GM15510 (cell line): ENCODE data around the gene SERTAD2.

ENCODE experiments used
- POLR2A ChIP-seq: IDR thresholded peaks from 3 replicates; pipeline ENCODE4 v1.6.1; 2011; ENCODE audit warnings: borderline replicate concordance; ENCODE audit not compliant: insufficient read length; ENCODE audit errors: extremely low read depth

SERTAD2 gene

DNA sequence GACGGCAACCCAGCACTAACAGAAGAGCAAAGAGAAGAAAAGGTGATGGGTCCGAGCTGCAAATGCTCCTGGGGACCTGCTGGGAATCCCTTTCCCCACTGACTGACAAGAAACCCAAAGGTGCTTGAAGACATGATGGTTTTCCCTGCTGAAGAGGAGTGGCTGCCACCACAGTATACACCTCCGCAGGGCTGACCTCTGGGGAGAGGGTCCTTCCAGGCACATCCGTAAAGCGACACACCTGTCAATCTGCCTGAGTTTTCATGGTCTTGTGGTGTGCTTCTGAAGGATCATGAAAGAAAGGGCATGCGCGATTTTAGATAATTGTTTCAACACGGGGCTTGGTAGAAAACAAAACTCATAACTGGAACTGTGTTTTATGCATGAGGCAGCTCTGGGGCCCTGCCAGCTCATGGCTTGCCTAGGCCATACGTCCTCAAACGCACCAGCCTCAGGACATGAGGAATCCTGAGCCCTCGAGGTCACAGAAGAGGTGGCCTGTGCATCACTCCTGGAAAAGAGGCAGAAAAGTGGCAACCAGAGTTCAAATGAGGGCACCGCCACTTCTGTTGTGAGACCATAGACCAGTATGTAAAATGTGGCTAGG is 51.8 kb downstream of the SERTAD2 start:
- no peak for TF ChIP-seq POLR2A

DNA sequence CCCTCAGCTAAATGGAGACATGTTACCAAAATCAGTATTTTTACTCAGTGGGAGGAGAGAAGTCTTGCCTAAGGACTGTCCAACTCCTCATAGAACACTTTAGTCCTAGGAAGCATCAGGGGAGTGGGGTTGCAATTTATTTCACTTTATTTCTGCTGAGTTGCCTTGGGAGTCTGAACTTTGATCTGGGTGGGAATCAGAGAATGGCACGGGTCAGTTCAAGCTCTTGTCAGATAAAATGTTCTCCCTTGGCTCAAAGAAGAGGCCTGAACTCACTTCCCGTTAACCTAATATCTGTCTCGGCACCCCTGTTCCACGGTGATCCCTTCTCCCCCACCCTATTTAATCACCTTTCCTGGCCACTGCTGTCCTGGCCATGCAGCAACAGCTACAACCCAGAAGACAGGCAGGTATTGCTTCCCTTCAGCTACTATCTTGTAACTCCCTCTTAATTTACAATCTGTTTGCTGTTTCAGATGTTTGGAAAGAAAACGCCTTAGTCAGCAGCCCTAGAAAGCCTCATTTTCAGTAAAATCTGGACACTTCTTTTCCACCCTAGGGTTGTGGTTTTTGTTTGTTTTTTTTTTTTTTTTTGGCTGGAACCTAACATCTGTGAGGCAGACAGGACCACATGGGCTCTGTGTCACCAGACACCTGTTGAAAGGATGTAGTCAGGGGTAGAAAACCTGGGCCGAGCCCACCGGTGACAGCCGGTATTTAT is 52.5 kb downstream of the SERTAD2 start:
- TF ChIP-seq POLR2A = no peak

DNA sequence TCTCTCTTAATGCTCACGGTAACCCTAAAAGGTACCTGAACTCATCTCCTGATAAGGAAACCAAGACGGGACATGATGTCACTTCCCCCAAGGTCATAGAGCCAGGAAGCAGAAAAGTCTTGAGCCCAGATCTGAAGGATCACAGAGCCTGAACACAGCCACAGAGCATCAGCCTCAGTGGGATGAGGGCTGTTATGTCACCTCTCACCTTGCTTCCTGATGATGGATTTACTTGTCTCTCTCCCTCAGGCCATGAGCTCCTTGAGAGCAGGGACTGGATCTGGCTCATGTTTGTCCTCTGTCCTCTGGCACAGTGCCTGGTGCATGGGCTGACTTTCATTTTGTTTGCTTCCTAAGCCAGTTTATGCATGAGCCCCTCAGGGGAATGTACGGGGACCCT is 54.2 kb downstream of the SERTAD2 start:
- no peak for TF ChIP-seq POLR2A

DNA sequence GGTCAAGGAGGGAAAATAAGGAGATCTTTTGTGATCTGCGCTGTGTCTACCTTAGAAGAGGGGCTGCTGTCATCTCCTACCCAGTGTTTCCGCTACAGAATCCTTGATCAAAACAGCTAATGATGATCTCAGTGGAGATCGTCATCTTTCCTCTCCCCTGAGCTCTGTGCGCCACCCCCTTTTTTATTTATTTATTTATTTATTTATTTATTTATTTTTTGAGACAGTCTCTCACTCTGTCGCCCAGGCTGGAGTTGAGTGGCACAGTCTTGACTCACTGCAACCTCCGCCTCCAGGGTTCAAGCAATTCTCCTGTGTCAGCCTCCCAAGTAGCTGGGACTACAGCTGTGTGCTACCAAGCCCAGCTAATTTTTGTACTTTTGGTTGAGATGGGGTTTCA is 55.5 kb downstream of the SERTAD2 start:
- TF ChIP-seq POLR2A = no peak

DNA sequence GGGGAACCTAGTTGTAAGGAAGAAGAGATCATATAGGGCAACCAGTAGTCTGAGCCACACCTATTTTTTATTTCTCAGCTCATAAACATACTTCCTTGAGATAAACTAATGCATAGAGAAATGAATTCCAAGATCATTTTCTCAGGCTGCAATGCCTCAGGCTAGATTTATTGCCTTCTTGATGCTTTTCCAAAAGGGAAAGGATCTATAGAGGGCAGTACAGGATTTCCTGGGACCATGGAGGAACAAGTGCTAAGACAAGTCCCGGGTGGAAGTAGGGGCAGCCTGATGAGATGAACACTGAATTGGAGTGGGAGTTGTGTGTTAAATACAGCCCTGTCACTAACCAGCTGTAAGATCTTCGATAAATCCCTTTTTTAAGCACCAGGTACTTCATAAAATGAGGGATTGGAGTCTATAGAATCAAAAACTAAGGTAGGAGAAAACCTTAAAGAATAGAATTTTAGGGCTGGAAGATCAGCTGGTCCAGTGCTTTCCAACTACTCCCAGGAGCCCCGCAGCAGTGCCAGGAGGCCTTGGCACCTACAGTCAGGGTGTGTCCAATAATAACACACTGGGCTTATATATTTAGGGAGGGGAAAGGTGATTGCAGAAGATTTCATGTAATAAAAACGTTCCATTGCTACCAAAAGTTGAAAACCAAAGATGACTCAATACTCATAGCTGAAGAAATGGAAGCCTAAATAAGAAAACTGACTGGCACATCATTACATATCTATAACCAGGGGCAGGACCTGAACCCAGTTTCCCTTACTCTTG is 58.1 kb downstream of the SERTAD2 start:
- TF ChIP-seq POLR2A = no peak

DNA sequence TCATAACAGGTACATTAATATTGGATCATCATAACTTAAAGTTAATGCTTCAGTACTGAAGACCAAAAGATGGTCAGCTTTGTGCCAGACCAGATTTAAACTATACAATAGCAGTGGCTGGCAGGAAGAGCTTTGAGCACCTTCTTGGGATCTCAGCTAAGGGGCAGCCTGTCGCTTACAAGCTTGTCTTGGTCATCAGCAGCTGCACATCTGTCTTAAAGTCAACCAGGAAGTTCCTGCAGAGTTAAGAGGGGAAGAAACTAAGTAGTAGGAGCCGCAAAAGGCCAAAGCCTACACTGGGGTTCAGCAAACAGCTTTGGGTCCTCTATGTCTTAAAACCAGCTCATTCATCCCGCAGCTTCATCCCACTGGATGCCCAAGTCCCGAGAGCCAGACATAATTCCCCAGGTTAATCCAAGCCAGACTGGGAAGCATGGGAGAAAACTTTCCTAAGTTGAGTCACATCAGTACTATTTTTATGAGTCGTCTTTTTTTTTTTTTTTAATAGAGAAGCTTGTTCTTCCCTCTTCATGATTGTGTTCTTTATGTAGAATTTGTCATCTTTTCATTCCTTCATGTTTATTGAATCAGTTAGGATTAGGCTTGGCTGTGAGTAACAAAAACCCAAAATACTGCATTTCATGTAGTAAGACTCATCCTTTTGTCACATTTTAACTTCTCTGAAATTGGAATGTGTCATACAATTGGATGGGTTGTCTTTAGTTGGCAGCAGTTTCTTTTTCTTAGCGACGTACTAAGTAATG is 59.3 kb downstream of the SERTAD2 start:
- TF ChIP-seq POLR2A = no peak

DNA sequence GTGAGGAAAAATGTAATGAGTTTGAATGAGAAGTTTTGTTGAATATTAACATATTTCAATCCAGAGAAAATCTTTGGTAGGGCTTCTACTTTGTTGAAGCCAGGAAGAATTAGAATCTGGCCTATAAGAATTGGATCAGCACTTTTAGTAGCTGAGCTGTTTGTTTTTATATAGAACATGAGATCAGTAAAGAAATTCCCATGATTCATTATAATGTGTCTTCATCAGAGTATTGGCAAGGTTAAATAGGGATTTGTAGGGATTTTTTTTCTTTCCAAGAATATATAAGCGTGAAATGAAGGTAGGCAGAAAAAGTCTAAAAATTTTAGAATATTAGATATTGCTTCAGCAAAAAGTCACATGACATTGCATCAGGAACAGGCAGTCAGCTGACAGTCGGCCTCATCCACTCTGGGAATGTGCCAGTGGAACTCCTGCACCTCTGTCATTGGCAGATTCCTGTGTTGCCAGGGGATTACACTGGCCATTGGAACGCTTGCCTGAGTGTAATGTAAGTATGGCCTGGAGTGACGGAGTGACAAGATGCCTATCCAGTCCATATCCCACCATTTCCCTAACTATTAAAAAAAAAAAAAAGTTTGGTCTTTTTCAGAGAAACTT is 60.6 kb downstream of the SERTAD2 start:
- TF ChIP-seq POLR2A = no peak

DNA sequence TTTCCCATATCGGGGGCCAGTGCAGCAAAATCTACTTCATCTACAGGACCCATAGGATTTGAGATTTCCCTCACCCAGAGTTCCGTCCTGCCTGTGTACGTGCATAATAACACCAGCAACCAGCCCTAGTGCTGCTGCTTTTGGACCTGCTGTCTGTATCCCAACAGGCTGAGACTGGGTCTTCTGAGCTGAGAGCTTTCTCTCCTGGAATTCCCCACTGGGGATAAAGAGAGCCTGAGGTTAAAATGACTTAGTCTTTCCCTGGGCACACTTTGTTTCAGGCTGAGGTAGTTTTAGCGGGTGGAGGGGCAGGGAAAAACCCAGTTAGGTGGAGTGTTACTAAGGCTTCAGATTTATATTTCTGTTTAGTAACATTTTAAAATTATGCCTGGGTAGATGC is 62.5 kb downstream of the SERTAD2 start:
- no peak for TF ChIP-seq POLR2A

DNA sequence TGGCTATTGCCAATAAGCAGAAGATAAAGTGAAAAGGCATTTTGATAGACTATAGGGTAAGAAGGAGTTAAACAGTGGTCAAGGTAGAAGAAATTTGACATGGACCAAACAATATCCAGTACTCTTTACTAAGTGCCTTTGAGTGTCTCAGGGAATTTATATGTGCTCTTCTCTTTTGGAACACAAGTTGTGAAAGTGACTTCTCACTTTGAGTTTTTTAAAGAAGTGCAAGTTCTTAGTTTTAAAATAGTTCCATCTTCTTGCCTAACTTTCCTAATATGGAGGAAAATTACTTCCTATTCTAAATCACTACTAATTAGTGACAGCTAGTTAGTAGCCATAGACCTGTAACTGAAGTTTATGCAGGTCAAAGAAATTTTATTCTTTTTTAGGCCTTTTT is 66.2 kb downstream of the SERTAD2 start:
- TF ChIP-seq POLR2A = no peak

DNA sequence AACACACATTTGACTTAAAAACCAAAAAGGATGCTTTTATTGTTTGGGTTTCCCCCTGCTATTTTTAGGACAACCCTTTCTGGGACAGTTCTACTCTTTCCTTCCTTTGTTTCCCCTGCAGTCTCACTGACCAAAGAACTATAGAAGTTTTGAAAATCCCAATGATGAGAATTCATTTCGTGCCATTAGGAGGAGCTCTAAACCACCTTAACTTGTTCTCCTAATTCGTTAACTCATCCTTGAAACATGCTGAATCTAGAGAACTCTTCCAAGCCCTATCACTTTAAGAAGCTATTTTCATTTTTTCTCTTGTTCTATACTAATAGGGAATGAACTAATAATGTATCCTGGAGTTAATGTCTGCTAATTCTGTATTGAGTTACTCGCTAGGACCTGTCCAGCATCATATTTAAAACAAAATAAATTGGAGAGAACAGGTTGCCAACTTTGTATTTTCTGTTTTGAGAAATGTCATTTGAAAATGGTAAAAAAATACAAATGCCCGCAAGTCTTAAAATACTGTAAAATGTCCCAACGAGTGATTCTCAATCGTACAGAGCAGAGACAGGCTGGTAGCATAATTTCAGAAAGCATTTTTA is 66.7 kb downstream of the SERTAD2 start:
- TF ChIP-seq POLR2A = no peak

DNA sequence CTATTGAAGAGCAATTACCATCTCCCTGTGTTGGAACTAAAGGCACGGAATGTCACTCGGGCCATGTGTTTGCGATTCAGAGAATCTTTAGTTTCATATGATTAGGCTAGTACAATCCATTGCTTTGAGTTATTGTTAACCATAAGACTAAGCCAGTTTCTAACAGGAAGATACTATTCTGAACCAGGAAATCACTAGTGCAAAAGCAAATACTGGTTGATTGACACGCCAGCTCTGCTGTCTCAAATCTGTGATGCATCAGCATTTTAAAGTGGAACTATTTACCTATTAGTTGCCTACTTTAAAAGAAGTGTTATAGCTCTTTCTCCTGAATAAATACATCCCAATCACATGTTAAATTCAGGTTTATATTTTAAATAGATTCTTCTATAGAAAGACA is 67.7 kb downstream of the SERTAD2 start:
- no peak for TF ChIP-seq POLR2A

DNA sequence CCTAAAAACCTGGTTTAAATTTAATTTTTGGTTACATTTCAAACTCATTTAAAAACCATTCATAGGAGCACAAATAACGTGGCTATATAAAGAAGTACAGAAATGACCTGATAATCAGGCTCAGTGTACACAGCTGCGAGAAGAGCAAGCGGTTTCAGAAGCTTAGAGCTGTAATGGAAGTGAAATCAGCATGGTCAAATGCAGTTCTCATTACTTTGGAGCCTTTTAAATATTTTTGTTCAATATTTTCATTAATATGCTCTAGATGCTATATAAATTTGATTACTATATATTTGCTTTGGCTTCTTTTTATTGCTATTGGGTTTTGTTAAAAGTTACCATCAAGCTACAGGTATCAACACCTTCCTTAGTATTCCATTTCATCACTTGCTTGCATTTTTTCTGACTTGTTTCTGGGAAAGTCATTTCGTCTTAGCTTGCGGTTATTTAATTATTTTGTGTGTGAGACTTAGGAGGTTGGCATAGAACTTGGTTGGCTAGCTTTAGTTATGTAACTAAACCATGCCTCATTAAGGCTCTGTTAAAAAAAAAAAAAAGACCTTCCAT is 70.9 kb downstream of the SERTAD2 start:
- no peak for TF ChIP-seq POLR2A

DNA sequence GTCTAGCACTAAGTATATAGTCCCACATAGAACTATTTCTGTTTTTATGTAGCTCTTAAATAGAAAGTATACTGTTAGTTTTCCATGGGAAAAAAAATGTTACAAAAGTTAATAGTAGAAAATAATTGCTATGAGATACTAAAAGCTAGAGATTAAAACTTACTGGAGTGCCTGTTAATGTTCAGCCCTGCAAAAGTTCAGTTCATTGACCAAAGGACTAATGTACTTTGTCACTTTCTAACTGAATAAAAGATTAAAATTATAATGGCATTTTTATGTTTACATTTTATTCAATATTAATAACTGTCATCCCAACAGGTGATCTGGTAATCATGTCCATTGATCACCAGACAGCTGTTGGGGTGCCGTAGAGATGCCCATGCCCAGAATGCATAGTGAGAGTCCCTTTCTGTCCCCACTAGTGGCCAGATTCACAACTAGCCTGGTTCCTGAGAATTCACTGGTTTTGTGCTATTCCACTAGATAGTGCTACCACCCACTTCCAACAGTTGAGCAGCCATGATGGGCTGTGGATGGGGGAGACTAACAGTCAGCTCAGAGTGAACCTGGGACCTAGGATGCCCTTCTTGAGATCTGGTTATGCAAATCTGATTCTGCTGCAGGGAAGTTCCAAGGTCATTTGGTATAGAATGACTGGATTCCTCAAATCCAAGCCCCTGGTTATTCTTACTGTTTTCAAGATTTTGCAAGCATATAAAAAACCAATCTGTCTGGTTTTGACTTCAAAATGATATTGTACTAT is 71.8 kb downstream of the SERTAD2 start:
- no peak for TF ChIP-seq POLR2A
